LNCaP clone FGC (cell line): ENCODE measurements around the gene MORC4.
"Not testable (repeated sequence)": the region's sequence is repeated elsewhere in the genome, so short reads cannot be mapped to it uniquely, and the experiment has no call there.

Experiments
- DNase-seq: peaks from one replicate; pipeline ENCODE4 v3.0.0-alpha.2; 2011; ENCODE audit warnings: low read depth
- H3K4me3 ChIP-seq: 2 replicates; pipeline ENCODE4 v1.5.1; 2011; ENCODE audit warnings: mild to moderate bottlenecking, low read depth, low read length, control low read depth
- TF ChIP-seq, protein P1 (sequence below): IDR thresholded peaks from 2 replicates; pipeline ENCODE4 v1.5.1; 2012; ENCODE audit warnings: mild to moderate bottlenecking; ENCODE audit not compliant: control insufficient read depth, insufficient read depth; ENCODE audit errors: extremely low read depth

The MORC4 gene

GRCh38 chrX:106972896-106973295 lies 27.1 kb downstream of the MORC4 start:
- no peak overlapping the region for H3K4me3 ChIP-seq
- DNase-seq: no peak
- TF ChIP-seq, protein P1, sequence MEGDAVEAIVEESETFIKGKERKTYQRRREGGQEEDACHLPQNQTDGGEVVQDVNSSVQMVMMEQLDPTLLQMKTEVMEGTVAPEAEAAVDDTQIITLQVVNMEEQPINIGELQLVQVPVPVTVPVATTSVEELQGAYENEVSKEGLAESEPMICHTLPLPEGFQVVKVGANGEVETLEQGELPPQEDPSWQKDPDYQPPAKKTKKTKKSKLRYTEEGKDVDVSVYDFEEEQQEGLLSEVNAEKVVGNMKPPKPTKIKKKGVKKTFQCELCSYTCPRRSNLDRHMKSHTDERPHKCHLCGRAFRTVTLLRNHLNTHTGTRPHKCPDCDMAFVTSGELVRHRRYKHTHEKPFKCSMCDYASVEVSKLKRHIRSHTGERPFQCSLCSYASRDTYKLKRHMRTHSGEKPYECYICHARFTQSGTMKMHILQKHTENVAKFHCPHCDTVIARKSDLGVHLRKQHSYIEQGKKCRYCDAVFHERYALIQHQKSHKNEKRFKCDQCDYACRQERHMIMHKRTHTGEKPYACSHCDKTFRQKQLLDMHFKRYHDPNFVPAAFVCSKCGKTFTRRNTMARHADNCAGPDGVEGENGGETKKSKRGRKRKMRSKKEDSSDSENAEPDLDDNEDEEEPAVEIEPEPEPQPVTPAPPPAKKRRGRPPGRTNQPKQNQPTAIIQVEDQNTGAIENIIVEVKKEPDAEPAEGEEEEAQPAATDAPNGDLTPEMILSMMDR: no peak

DNA sequence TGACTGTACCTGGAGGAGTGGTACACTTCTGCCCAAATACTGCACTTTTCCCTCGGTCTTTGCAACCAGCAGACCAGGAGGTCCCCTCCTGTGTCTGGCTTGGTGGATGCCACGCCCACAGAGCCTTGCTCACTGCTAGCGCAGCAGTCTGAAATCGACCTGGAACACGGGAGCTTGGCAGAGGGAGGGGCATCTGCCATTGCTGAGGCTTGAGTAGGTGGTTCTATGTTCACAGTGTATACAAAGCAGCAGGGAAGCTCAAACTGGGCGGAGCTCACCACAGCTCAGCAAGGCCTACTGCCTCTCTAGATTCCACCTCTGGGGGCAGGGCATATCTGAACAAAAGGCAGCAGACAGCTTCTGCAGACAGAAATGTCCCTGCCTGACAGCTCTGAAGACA lies 33.5 kb downstream of the MORC4 start:
- H3K4me3 ChIP-seq, DNase-seq: not testable (repeated sequence)

- H3K4me3 ChIP-seq: no peak overlapping the region
- TF ChIP-seq, protein P1: no peak
- DNase-seq: no peak
Measured at GRCh38 chrX:106964290-106964689, 35.7 kb downstream of the MORC4 start.

GRCh38 chrX:106963111-106963510 lies 36.9 kb downstream of the MORC4 start:
- DNase-seq: no peak
- H3K4me3 ChIP-seq: no peak overlapping the region
- TF ChIP-seq, protein P1: no peak

GRCh38 chrX:106959901-106960300 lies 40.1 kb downstream of the MORC4 start:
- DNase-seq: peak; percentile 41
- TF ChIP-seq, protein P1: peak; percentile 51
- H3K4me3 ChIP-seq: no peak overlapping the region

GRCh38 chrX:106957856-106958255 lies 42.2 kb downstream of the MORC4 start:
- DNase-seq: no peak
- TF ChIP-seq, protein P1: no peak
- H3K4me3 ChIP-seq: no peak overlapping the region

GRCh38 chrX:106955004-106955772 lies 44.8 kb downstream of the MORC4 start:
- DNase-seq: no peak

More at GRCh38 chrX:106955004-106955772, 44.8 kb downstream of the MORC4 start:
- TF ChIP-seq, protein P1: no peak
- H3K4me3 ChIP-seq: no peak overlapping the region
